Sciatic nerve (tissue), 2 donors: Measurements from ENCODE around the gene PRSS50. TPM values are rescaled to one million over a fixed set of nuclear protein-coding genes. Genes with fewer than 3 reads are reported as not detected.

Experiments
- ATAC-seq: fragments of 200-7000 bp; cut with Tn5 transposase; one replicate; pipeline ENCODE4 v1.9.1; 2020; ENCODE audit warnings: mild to moderate bottlenecking, moderate library complexity
- DNase-seq: peaks from one replicate; pipeline ENCODE4 v3.0.0-alpha.2; 2020; ENCODE audit warnings: low spot score
- intact Hi-C: fragments of 100-400 bp; cut with DNase I; formaldehyde crosslinking; loops from one replicate; pipeline ENCODE4 v1.14.2; 2022
- total RNA-seq: library from RNA; stranded (reverse); fragmentation: NEBNext Ultra II Directional; extraction: Animal tissue kit (Norgen Biotek cat#: 25700); gene quantifications from one replicate; pipeline ENCODE4 v1.2.1, GENCODE V29; 2021
- donor health status: DM: no; HTN: no; CAD: no.
- donor health status: DM: no; HTN: no; CAD: no.

The PRSS50 gene
- total RNA-seq, 1 donor from 2014 or later, result 0.13 TPM

DNA sequence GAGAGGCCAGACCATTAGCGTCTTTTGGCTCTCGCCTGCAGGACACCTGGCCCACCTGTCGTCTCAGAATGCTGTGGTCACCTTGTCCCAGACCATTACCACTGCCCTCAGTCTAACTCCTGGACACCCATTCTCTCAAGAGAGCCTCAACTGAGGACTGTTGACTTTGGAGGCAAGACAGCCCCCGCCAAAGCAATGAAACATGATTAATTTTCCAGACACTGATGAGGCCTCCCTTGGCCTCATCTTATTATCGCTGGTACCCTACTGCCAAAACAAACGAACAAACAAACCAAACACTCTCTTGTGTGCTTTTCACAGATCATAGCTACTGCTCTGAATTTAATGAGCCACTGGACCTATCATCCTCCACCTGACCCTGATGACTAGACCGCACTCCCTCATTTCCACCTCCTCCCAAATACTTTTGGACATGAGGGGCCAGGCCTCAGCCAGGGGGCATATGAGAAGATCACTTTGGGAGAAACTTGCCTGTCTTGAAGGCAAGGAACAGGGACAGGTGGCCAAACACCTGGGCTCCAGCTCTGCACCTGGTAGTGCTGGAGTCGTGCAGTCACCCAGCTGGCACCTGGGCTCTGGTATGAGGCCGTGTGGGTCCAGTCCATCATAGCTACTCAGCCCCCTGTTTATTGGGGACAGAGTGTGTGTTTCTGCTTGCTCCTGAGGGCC lies 51.8 kb downstream of the PRSS50 start:
- ATAC-seq, result no peak
- intact Hi-C loops, result no loop called here
- peak; percentile 42 for DNase-seq

DNA sequence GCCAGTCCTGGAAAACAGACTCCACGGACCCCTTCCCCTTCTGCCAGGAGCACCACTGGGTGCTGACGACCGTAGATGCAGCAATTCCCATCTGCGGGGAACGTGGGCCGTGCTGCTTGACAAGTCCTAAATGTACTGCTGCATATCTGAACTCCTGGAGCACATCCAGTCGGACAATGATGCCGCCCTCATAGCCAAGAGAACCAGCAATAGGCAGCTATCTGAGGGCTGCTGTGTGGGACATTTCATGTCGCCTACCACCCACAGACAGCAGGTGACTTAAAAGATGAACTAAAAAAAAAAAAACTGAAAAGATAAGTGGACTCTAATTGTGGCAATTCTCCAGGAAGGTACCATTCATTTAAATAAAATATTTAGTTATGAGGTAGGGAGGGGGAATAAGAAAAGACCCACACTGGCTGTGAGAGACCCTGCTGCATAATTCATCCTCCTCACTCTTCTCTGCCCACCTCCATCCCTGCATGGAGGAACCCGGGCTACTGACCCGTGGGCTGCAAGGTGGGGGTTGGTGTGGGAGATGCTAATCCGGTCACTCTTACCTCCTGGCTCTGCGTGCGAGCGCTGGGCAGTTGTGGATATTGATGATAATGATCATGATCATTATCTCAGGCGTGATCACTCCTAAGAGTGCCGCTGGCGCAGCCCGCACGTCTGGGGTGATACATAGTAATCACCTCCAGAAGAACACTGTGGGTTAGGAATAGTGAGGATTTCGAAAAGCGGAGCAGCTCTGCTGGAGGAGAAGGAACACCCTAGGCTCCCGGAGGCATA lies 52.5 kb downstream of the PRSS50 start:
- peak; percentile 45 for DNase-seq
- no peak for ATAC-seq
- intact Hi-C loops, result no loop called here

DNA sequence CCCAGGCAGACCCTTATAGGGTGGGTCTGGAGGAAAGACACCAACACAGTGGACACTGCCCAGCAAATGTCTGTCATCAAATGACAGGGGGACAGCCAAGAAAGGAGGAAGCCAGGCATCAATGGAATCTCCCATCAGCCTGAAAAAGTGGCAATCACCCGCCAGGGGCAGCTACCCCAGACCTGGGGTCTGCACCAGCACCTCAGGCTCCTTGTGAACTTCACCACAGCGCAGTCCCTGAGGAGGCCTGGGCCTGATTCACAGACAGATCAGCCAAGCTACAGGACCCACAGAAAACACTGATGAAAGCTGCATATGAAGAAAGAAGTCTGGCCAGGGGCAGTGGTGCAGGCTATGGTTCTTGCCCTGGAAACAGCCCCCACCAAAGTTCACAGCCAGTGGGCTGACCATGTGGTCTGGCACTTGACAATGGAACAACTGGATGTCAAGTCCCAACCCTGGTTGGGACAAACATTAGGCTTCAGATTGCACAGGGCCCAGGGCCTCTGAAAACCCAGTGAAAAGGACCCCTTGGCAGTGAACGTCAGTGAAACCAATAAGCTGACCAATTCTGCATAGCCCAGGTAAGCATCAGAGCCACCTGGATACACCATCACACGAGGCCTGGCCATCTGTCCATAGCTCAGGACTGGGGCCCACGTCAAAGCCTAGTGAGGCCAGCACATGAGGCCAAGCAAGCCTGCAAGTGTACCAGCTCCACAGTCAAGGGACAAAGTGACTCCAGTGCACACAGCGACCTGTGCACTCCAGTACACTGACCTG lies 53.3 kb downstream of the PRSS50 start:
- intact Hi-C loops, result no loop called here
- DNase-seq (peak; percentile 41), ATAC-seq (no peak)

DNA sequence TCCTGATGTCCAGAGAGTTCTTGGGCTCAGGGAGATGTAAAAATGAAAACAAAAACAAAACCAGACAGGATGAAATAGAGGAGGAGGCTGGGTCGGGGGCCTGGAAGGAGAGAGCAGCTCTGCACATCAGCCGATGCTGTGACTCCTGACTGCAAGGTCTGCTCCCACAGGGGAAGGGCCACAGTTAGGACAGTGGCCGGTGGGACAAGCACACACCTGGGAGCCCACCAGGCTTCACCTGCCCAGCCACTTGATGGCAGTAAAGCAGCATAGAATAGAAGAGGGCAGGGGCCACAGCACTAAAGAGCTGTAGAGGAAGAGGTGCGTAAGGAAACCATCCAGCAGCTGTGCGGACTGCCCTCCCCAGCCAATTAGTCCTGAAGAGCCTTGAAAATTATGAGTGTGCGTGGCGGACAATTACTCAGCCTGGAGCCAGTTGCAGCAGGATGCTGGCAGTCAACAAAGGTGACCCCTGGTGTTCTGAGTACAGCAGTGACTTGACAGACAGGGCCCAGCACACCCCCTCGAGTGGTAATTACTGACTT lies 54.0 kb downstream of the PRSS50 start:
- ATAC-seq, result peak; percentile 55
- DNase-seq, result peak; percentile 52
- intact Hi-C loops, result no loop called here

- DNase-seq, result peak; percentile 70
- ATAC-seq, result peak; percentile 73
- intact Hi-C loops, result no loop called here
Observed at GRCh38 chr3:46662771-46663551, 54.7 kb downstream of the PRSS50 start.

Other genes starting within 250 kb of the PRSS50 start
- gene RTP3, start 219.9 kb downstream of the PRSS50 start, total RNA-seq, result not detected
- 2.2 TPM for gene LRRC2, start 151.6 kb downstream of the PRSS50 start, total RNA-seq
- not detected for gene FAM240A, start 105.3 kb downstream of the PRSS50 start, total RNA-seq
- 18.5 TPM for gene ALS2CL, start 24.2 kb downstream of the PRSS50 start, total RNA-seq
- gene TMIE, start 16.5 kb downstream of the PRSS50 start, total RNA-seq, result 0.76 TPM
- gene MYL3, start 145.6 kb upstream of the PRSS50 start, total RNA-seq, result 3.3 TPM
- 6.6 TPM for gene PTH1R, start 159.9 kb upstream of the PRSS50 start, total RNA-seq